Tibial nerve (tissue), 4 donors: ENCODE results near the gene ISCA1.

Source experiments
- EP300 ChIP-seq, 2 donors: sonication (generic); formaldehyde crosslinking; IDR thresholded peaks; one replicate each; pipeline ENCODE4 v1.6.1; 2017; ENCODE audit warnings: antibody characterized with exemption in 2 of 2, mild to moderate bottlenecking in 1 of 2
- TF ChIP-seq, protein P1 (sequence below), 5 experiments: fragments of 200-600 bp in 3 of 5; fragments of 450-650 bp in 2 of 5; sonication (generic) in 3 of 5; IDR thresholded peaks; one replicate each; pipeline ENCODE4 v1.5.1; 2016 to 2019; ENCODE audit warnings: antibody characterized with exemption in 5 of 5, mild to moderate bottlenecking in 3 of 5, moderate library complexity in 2 of 5

DNA sequence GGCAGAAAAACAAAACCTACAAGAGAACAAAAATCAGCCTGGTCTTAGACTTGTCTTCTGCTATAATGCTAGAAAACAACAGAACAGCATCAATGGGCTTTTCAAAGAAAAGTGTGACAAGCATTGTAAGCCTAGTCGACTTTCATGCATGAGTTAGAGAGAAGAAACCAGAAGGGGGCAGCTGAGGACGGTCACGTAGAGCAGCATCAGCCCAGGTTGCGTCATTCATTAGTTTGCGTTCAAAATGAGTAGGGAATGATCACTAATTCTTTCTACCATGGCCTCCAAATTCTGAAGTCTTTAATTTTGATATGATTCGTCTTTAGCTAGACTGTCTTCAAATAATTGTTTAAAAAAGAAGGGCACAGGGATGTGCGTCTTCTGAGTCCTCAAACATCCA, 4.7 kb upstream of the ISCA1 start:
- TF ChIP-seq, protein P1, sequence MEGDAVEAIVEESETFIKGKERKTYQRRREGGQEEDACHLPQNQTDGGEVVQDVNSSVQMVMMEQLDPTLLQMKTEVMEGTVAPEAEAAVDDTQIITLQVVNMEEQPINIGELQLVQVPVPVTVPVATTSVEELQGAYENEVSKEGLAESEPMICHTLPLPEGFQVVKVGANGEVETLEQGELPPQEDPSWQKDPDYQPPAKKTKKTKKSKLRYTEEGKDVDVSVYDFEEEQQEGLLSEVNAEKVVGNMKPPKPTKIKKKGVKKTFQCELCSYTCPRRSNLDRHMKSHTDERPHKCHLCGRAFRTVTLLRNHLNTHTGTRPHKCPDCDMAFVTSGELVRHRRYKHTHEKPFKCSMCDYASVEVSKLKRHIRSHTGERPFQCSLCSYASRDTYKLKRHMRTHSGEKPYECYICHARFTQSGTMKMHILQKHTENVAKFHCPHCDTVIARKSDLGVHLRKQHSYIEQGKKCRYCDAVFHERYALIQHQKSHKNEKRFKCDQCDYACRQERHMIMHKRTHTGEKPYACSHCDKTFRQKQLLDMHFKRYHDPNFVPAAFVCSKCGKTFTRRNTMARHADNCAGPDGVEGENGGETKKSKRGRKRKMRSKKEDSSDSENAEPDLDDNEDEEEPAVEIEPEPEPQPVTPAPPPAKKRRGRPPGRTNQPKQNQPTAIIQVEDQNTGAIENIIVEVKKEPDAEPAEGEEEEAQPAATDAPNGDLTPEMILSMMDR (IDR thresholded peaks at IDR 0.05) = no peak
- no peak for TF ChIP-seq EP300 (IDR thresholded peaks at IDR 0.05)
